K562 (cell line): ENCODE results near the gene CACNB2. TPM values are rescaled to one million over a fixed set of nuclear protein-coding genes. Genes with fewer than 3 reads are reported as not detected.

ENCODE experiments used
- ATAC-seq: fragments of 200-7000 bp; cut with Tn5 transposase; 3 replicates; pipeline ENCODE4 v1.9.1; 2020; ENCODE audit warnings: moderate library complexity
- BruUV-seq: library from RNA; stranded (reverse); fragments of 400-500 nt; replicated peaks from 2 replicates; lab custom pipeline; 2021; lab: Mats Ljungman, UMichigan
- CTCF ChIA-PET: fragments of 300-600 bp; formaldehyde crosslinking; extraction: SDS; loops from one replicate; lab custom pipeline; 2021; ENCODE audit warnings: low intra/inter-chr PET ratio; lab: Yijun Ruan, JAX
- POLR2A ChIA-PET: fragments of 300-600, 350-650 bp; sonication (Branson Sonifier 250); formaldehyde crosslinking; extraction: SDS; loops from one replicate; lab custom pipeline; 2021; ENCODE audit warnings: antibody characterized with exemption, inconsistent platforms; lab: Yijun Ruan, JAX
- DNase-seq, 4 experiments: peaks; one replicate each; pipeline versions ENCODE4 v3.0.0 to v3.0.0-alpha.2; 2011 to 2018; ENCODE audit warnings: low spot score in 3 of 4, mixed read lengths in 3 of 4; ENCODE audit errors: extremely low read depth in 1 of 4
- FAIRE-seq: peaks from 2 replicates; lab custom pipeline; 2011; peaks lifted over from hg19 to GRCh38; lab: Jason Lieb, UNC
- H2AFZ ChIP-seq: 2 replicates; pipeline ENCODE4 v1.6.0; 2011; ENCODE audit warnings: low read depth, low read length, control low read depth, inconsistent platforms
- H3K27ac ChIP-seq: fragments of 200-600 bp; 3 replicates; pipeline ENCODE4 v1.8.0; 2011; ENCODE audit warnings: low read depth, mild to moderate bottlenecking, control low read depth, inconsistent platforms, low read length, moderate library complexity, mixed read lengths; ENCODE audit errors: extremely low read depth
- H3K27me3 ChIP-seq, 2 experiments: fragments of 300-600 bp in 1 of 2; 2 replicates in 1 of 2; 3 replicates in 1 of 2; pipeline versions ENCODE4 v1.6.0 to v1.8.0; 2011; ENCODE audit warnings: inconsistent platforms in 2 of 2, low read length in 2 of 2, mild to moderate bottlenecking in 1 of 2, mixed read lengths in 1 of 2, moderate library complexity in 1 of 2; ENCODE audit not compliant: control insufficient read depth in 2 of 2, insufficient read depth in 2 of 2
- H3K36me3 ChIP-seq: fragments of 300-600 bp; 3 replicates; pipeline ENCODE4 v1.8.0; 2011; ENCODE audit warnings: mild to moderate bottlenecking, low read length, inconsistent platforms; ENCODE audit not compliant: control insufficient read depth, insufficient read depth
- H3K4me1 ChIP-seq, 2 experiments: fragments of 200-600 bp in 1 of 2; replicated peaks in 1 of 2; 2 replicates in 1 of 2; 3 replicates in 1 of 2; pipeline versions ENCODE4 v1.5.1 to v1.8.0; 2011; ENCODE audit warnings: inconsistent platforms in 2 of 2, low read length in 2 of 2, mild to moderate bottlenecking in 1 of 2, mixed read lengths in 1 of 2, moderate library complexity in 1 of 2; ENCODE audit not compliant: control insufficient read depth in 2 of 2, insufficient read depth in 2 of 2
- H3K4me2 ChIP-seq: 2 replicates; pipeline ENCODE4 v1.6.1; 2011; ENCODE audit warnings: low read length, control low read depth, inconsistent platforms, mixed read lengths; ENCODE audit not compliant: insufficient read depth
- H3K4me3 ChIP-seq: fragments of 200-600 bp; sonication (generic), shearing (Covaris generic); 2 replicates; pipeline ENCODE4 v1.5.1; 2016; ENCODE audit warnings: control low read depth, inconsistent platforms
- H3K79me2 ChIP-seq: fragments of 200-600 bp; 3 replicates; pipeline ENCODE4 v1.8.0; 2011; ENCODE audit warnings: low read length, inconsistent platforms; ENCODE audit not compliant: control insufficient read depth, insufficient read depth
- H3K9ac ChIP-seq, 2 experiments: 2 replicates each; pipeline versions ENCODE4 v1.6.0 to v1.6.1; 2011; ENCODE audit warnings: low read depth in 2 of 2, low read length in 2 of 2, control low read depth in 1 of 2, inconsistent platforms in 1 of 2, mild to moderate bottlenecking in 1 of 2, mixed read lengths in 1 of 2; ENCODE audit not compliant: insufficient read depth in 1 of 2
- H3K9me1 ChIP-seq: one replicate; pipeline ENCODE4 v1.6.0; 2011; ENCODE audit warnings: inconsistent platforms, mild to moderate bottlenecking, low read length, moderate library complexity; ENCODE audit not compliant: control insufficient read depth, insufficient read depth
- H3K9me3 ChIP-seq: replicated peaks from 2 replicates; pipeline ENCODE4 v1.5.1; 2011; ENCODE audit warnings: low read depth, low read length, inconsistent platforms; ENCODE audit not compliant: control insufficient read depth, insufficient read depth
- H4K20me1 ChIP-seq: replicated peaks from 2 replicates; pipeline ENCODE4 v1.6.1; 2011; ENCODE audit warnings: low read length, inconsistent platforms, mixed read lengths; ENCODE audit not compliant: control insufficient read depth, insufficient read depth
- CHD1 ChIP-seq: fragments of 200-600 bp; sonication (generic); IDR thresholded peaks from one replicate; pipeline ENCODE4 v1.6.1; 2012; ENCODE audit warnings: mild to moderate bottlenecking, moderate library complexity, low read length, inconsistent platforms
- NCOA1 ChIP-seq: fragments of 450-650 bp; IDR thresholded peaks from 2 replicates; pipeline ENCODE4 v1.6.1; 2016; ENCODE audit warnings: low read depth
- OTX1 ChIP-seq: fragments of 450-650 bp; formaldehyde crosslinking; IDR thresholded peaks from 2 replicates; pipeline ENCODE4 v1.4.0; 2022; ENCODE audit warnings: mild to moderate bottlenecking
- ZBTB1 ChIP-seq: sonication (generic); formaldehyde crosslinking; IDR thresholded peaks from 2 replicates; pipeline ENCODE4 v1.8.1; 2023; ENCODE audit warnings: missing genetic modification reagents, low read depth, mild to moderate bottlenecking, borderline replicate concordance
- ZZZ3 ChIP-seq: fragments of 450-650 bp; IDR thresholded peaks from 2 replicates; pipeline ENCODE4 v1.6.1; 2016; ENCODE audit warnings: antibody characterized with exemption, mild to moderate bottlenecking, moderate library complexity
- in situ Hi-C: fragments of 300-500 bp; cut with MboI; formaldehyde crosslinking; loops from 4 replicates; pipeline ENCODE4 v1.15.0; 2018; ENCODE audit warnings: inconsistent platforms, mixed read lengths
- intact Hi-C: fragments of 100-400 bp; cut with micrococcal nuclease; formaldehyde crosslinking; loops from 2 replicates; pipeline ENCODE4 v1.14.2; 2022
- polyA plus RNA-seq, 8 experiments: library from polyadenylated mRNA; depleted of rRNA in 4 of 8; stranded (reverse) in 5 of 8; unstranded in 3 of 8; fragments of >200 nt; fragmentation: Nextera tagmentation in 2 of 8; fragmentation: Illumina TruSeq in 1 of 8; extraction: Ambion mirVana in 2 of 8; extraction: Trizol in 1 of 8; gene quantifications; 2 replicates each; pipeline versions ENCODE4 v1.2.1 to v1.2.3, GENCODE V29; 2011 to 2014; ENCODE audit warnings: inconsistent platforms in 1 of 8, missing spikeins in 1 of 8
- total RNA-seq, 7 experiments: library from RNA; depleted of rRNA in 6 of 7; stranded (reverse); fragments of >200 nt in 6 of 7; fragmentation: Illumina TruSeq in 2 of 7; extraction: Trizol in 2 of 7; gene quantifications; 2 replicates each; pipeline versions ENCODE4 v1.2.1 to v1.2.3, GENCODE V29; 2011 to 2021; ENCODE audit warnings: low replicate concordance in 1 of 7
- TF ChIP-seq, protein P1 (sequence below): IDR thresholded peaks from 2 replicates; pipeline ENCODE4 v1.6.1; 2012; ENCODE audit warnings: low read depth, low read length, improper control_type of control experiment, borderline replicate concordance
- TF ChIP-seq, protein P2 (sequence below): sonication (generic); formaldehyde crosslinking; IDR thresholded peaks from 2 replicates; pipeline ENCODE4 v1.8.1; 2022; ENCODE audit warnings: missing genetic modification reagents

The CACNB2 gene
- total and polyA plus RNA-seq, 9 of the 15 experiments (the other 6 are each of a cell fraction or from before 2014, with no cell fraction given): 1.8 to 2.2 TPM; not detected in 7

DNA sequence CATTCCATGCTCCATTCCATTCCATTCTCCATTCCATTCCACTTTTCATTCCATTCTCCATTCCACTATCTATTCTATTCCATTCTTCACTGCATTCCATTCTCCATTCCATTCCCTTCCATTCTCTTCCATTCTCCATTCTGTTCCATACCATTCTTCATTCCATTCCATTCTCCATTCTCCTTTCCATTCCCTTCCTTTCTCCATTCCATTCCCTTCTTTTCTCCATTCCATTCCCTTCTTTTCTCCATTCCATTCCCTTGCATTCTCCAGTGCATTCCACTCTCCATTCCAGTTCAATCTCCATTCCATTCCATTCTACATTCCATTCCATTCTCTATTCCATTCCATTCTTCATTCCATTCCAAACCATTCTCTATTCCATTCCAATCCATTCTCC lies 430.9 kb downstream of the CACNB2 start:
- POLR2A ChIA-PET: no interaction called here
- no peak for ATAC-seq
- Histone ChIP-seq H3K27ac (no peak overlapping the region), H4K20me1 (no peaks in the 10 kb centered on the region), H2AFZ (no peak overlapping the region), H3K79me2 (no peaks in the 10 kb centered on the region), H3K36me3 (no peaks in the 10 kb centered on the region; the same call in 2 of the 3 replicates), H3K4me1 (no peaks in the 10 kb centered on the region), H3K9me3 (peaks cover 10% of the 10 kb centered on the region; the same call in 1 of the 2 replicates), H3K9ac (no peak overlapping the region), H3K4me3 (no peak overlapping the region), H3K27me3 (no peaks in the 10 kb centered on the region), H3K9me1 (no peaks in the 10 kb centered on the region), H3K4me2 (no peak overlapping the region)
- BruUV-seq: no TSS peak
- TF ChIP-seq, protein P1, sequence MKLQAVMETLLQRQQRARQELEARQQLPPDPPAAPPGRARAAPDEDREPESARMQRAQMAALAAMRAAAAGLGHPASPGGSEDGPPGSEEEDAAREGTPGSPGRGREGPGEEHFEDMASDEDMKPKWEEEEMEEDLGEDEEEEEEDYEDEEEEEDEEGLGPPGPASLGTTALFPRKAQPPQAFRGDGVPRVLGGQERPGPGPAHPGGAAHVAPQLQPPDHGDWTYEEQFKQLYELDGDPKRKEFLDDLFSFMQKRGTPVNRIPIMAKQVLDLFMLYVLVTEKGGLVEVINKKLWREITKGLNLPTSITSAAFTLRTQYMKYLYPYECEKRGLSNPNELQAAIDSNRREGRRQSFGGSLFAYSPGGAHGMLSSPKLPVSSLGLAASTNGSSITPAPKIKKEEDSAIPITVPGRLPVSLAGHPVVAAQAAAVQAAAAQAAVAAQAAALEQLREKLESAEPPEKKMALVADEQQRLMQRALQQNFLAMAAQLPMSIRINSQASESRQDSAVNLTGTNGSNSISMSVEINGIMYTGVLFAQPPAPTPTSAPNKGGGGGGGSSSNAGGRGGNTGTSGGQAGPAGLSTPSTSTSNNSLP: no peak
- TF ChIP-seq, protein P2, sequence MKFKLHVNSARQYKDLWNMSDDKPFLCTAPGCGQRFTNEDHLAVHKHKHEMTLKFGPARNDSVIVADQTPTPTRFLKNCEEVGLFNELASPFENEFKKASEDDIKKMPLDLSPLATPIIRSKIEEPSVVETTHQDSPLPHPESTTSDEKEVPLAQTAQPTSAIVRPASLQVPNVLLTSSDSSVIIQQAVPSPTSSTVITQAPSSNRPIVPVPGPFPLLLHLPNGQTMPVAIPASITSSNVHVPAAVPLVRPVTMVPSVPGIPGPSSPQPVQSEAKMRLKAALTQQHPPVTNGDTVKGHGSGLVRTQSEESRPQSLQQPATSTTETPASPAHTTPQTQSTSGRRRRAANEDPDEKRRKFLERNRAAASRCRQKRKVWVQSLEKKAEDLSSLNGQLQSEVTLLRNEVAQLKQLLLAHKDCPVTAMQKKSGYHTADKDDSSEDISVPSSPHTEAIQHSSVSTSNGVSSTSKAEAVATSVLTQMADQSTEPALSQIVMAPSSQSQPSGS: no peak
- TF ChIP-seq ZZZ3: no peak
- no peak for TF ChIP-seq NCOA1
- TF ChIP-seq CHD1: no peak
- TF ChIP-seq ZBTB1: no peak
- TF ChIP-seq OTX1 (CRISPR knock-in tag): 0 out of 2 replicates have a peak, but pooled peaks have one; percentile 13
- intact Hi-C loops (no loop called here), in situ Hi-C loops (no loop called here)
- no peak for DNase-seq
- no peak for FAIRE-seq
- CTCF ChIA-PET: no interaction called here
